HG03108 (cell line): Measurements from ENCODE around the gene GPR12.

Experiments
- ATAC-seq: cut with Tn5 transposase; IDR thresholded peaks from one replicate; pipeline ENCODE4 v1.9.1; 2021; ENCODE audit warnings: moderate library complexity; ENCODE audit not compliant: unreplicated experiment

GPR12 gene

GRCh38 chr13:26759907-26760831 lies at the start of gene GPR12:
Gene GPR12 (minus strand): TSS chr13:26760786. CDS start chr13:26759827, 959 bp downstream.
- no peak for ATAC-seq

GRCh38 chr13:26810095-26810494 lies 49.5 kb upstream of the GPR12 start:
- no peak for ATAC-seq

GRCh38 chr13:26806891-26807290 lies 46.3 kb upstream of the GPR12 start:
- no peak for ATAC-seq

- ATAC-seq, result no peak
These were observed 27.4 kb upstream of the GPR12 start for GRCh38 chr13:26787961-26788360.

GRCh38 chr13:26786651-26787295 lies 26.2 kb upstream of the GPR12 start:
- ATAC-seq, result no peak

GRCh38 chr13:26785838-26786630 lies 25.4 kb upstream of the GPR12 start:
- ATAC-seq, result no peak

DNA sequence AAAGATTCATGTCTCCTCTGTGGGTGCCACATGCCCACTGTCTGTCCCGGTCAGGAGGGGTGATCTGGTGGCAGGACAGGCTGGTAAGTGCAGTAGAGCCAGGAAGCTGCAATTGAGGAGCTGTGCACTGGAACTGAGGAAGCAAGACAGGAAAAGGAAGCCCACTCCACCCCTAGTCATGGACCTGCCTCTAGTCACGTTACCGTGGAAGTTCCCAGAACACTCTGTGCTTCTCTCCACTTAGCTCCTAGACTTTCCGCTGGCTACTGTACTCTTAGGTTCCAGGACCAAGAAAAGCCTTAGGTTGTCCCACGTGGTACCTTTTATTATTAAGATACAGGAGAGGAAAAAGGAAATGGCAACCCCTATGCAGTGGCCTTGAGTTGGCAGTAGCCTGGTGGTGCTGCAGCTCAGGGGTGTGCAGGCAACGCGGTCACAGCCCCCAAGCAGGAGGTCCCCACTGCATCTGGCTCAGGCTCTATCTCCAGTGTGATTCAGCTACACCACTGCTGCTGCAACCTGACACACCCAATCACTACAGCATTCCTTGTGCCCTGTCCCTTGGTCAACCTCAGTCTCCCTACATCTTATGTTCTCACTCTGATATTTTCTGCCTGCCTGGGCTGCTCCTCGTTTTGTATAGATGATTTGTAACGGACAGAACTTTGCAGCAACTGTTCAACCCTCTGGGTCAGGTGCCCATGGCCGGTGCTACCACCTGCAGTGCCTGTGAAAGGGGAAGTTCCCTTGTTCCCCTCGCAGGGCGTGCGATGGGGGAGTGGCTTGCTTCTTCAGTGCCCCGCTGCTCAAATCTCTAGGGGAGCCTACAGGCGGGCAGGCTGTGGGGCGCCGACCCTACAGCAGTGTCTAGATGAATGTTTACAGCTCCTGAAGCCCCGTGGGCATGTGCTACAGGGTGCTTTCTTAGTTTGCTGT lies 24.4 kb upstream of the GPR12 start:
- ATAC-seq, result no peak

GRCh38 chr13:26780411-26780810 lies 19.8 kb upstream of the GPR12 start:
- no peak for ATAC-seq

- no peak for ATAC-seq
These were observed 18.7 kb upstream of the GPR12 start for GRCh38 chr13:26779321-26779720.

GRCh38 chr13:26772531-26772930 lies 11.9 kb upstream of the GPR12 start:
- ATAC-seq, result no peak

- no peak for ATAC-seq
These were observed 11.2 kb upstream of the GPR12 start for GRCh38 chr13:26771796-26772195.

GRCh38 chr13:26762745-26763345 lies 2.3 kb upstream of the GPR12 start:
- no peak for ATAC-seq

DNA sequence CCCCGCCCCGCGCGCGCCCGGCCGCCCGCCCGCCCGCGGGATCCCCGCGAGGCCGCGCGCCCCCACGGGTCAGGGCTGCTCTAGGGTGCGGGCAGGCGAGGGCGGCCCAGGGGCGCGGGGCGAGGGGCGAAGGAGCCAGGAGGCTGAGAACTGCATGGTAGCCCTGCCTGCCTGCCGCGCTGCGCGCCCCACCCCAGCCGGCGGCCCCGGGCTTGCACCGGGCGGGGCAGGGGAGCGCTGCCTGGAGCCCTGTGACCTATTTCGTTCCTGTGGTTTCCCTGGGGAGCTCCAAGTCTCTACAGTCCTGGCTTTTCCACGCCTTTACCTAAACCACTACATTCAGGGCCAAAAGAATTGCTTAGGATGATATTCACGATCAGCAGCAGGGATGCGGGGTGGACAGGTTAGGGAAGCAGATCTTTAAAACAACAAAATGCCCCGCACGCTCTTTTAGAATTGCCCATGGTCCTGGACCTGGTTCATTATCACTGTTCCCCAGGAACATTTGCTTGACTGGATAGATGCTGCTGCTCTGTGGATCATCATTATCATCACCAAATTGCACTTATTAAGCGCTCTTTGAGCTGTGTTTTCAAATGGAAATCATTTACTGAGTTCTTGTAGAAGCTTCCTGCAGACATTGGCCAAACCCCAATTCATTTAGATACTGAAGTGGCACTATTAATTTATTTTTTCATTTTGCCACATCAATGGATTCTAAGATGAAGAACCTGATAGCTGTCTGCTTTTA lies 421 bp upstream of the GPR12 start:
- no peak for ATAC-seq

GRCh38 chr13:26759249-26759906 lies 1.2 kb downstream of the GPR12 start:
- no peak for ATAC-seq

DNA sequence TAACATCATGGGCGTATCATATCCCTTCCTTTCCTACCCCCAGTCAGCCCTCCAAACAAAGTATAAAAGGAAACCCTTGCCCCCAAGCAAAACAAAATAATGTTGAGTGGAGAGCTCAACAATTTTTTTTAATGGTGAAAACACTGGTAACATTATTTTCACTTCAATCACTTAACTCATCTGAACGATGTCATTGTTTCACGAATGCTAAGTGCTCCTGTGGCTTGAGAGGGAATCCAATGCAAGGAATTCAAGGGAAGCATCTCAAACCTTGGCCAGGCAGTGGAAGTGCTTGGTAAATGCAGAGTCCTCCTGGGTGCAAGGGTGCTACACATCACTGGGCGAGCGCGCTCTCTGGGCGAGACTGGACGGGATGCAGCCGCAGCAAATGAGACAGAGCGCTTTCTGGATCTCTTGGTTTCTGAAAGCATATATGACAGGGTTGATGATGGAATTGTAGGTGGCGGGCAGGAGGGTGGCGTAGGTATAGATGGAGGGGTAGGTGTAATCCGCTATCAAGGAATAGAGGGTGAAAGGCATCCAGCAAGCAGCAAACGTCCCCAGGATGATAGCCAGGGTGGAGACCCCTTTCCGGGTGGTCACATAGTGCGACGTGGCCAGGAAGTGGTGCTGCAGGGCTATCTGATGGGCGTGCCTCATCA lies 2.0 kb downstream of the GPR12 start:
- ATAC-seq, result no peak

GRCh38 chr13:26756961-26757360 lies 3.6 kb downstream of the GPR12 start:
- no peak for ATAC-seq

DNA sequence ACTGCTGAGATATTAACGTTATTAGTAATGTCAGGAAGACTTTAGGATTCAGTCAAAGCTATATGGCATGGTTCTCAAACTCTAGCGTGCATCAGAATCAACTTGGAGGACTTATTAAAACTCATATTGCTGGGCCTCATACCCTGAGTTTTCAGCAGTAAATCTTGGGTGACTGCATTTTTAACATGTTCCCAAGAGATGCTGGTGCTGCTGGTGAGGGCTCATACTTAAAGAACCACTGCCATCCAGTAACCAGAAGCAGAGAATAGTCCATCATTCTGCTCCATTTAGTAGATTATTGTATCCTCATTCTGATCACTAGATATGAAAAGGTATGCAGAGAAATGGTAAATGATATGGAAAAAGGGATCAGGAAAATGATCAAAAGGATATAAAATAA lies 7.9 kb downstream of the GPR12 start:
- ATAC-seq, result no peak

- ATAC-seq, result no peak
These were observed 10.7 kb downstream of the GPR12 start for GRCh38 chr13:26749905-26750304.
